AG09309 (cell line): ENCODE measurements around the gene TOR2A.
A peak's percentile ranks its signal among the peaks of the same experiment; 100 is the strongest.

Experiments
- DNase-seq: peaks from one replicate; pipeline ENCODE4 v3.0.0-alpha.2; 2010; ENCODE audit warnings: low read depth
- H3K4me3 ChIP-seq: 2 replicates; pipeline ENCODE4 v1.5.1; 2011; ENCODE audit warnings: mild to moderate bottlenecking, low read depth, low read length, moderate library complexity; ENCODE audit not compliant: control insufficient read depth
- CTCF ChIP-seq: IDR thresholded peaks from 2 replicates; pipeline ENCODE4 v1.5.1; 2011; ENCODE audit warnings: mild to moderate bottlenecking, low read depth, low read length, inconsistent platforms; ENCODE audit not compliant: insufficient read depth, control insufficient read depth; ENCODE audit errors: missing control alignments

The TOR2A gene

GRCh38 chr9:127714951-127715469, 20.1 kb downstream of the TOR2A start:
- H3K4me3 ChIP-seq: peak overlapping the region; percentile 82
- no peak for DNase-seq
- TF ChIP-seq CTCF: no peak

GRCh38 chr9:127714020-127714750, 20.9 kb downstream of the TOR2A start:
- no peak for DNase-seq
- H3K4me3 ChIP-seq: peak overlapping the region; percentile 82
- no peak for TF ChIP-seq CTCF

GRCh38 chr9:127712867-127713266, 22.2 kb downstream of the TOR2A start:
- no peak for DNase-seq
- no peak for TF ChIP-seq CTCF
- no peak overlapping the region for H3K4me3 ChIP-seq

GRCh38 chr9:127712371-127712770, 22.7 kb downstream of the TOR2A start:
- no peak for TF ChIP-seq CTCF
- DNase-seq: no peak

GRCh38 chr9:127711831-127712274, 23.2 kb downstream of the TOR2A start:
- no peak for DNase-seq
- TF ChIP-seq CTCF: no peak
- H3K4me3 ChIP-seq: no peak overlapping the region

More at GRCh38 chr9:127712371-127712770, 22.7 kb downstream of the TOR2A start:
- no peak overlapping the region for H3K4me3 ChIP-seq

- TF ChIP-seq CTCF: no peak
- DNase-seq: no peak
- no peak overlapping the region for H3K4me3 ChIP-seq
Observed at GRCh38 chr9:127711226-127711701, 23.8 kb downstream of the TOR2A start.
